Bronchial epithelial cell (primary cell): ENCODE measurements around the gene FBXL14. TPM values are rescaled to one million over a fixed set of nuclear protein-coding genes. Genes with fewer than 3 reads are reported as not detected.

Experiments used
- DNase-seq: peaks from one replicate; pipeline ENCODE4 v3.0.0-alpha.2; 2010; ENCODE audit warnings: low read depth
- FAIRE-seq: peaks from 2 replicates; lab custom pipeline; 2011; peaks lifted over from hg19 to GRCh38; lab: Jason Lieb, UNC
- H3K27me3 ChIP-seq: 2 replicates; pipeline ENCODE4 v1.5.1; 2011; ENCODE audit warnings: low read length; ENCODE audit not compliant: control insufficient read depth, insufficient read depth
- H3K36me3 ChIP-seq: 2 replicates; pipeline ENCODE4 v1.5.1; 2011; ENCODE audit warnings: low read length; ENCODE audit not compliant: control insufficient read depth, insufficient read depth
- H3K4me3 ChIP-seq: 2 replicates; pipeline ENCODE4 v1.5.1; 2011; ENCODE audit warnings: mild to moderate bottlenecking, low read depth, low read length, control low read depth
- CTCF ChIP-seq: IDR thresholded peaks from 2 replicates; pipeline ENCODE4 v1.5.1; 2011; ENCODE audit warnings: mild to moderate bottlenecking, moderate library complexity, low read length, control low read depth, inconsistent platforms; ENCODE audit not compliant: insufficient read depth, severe bottlenecking
- total RNA-seq: library from RNA; depleted of rRNA; stranded (reverse); fragments of >200 nt; gene quantifications from 2 replicates; pipeline ENCODE4 v1.2.1, GENCODE V29; 2014

Gene FBXL14
- total RNA-seq, 1 donor from 2014 or later, result 9.7 TPM

GRCh38 chr12:1574865-1575259 lies 19.5 kb downstream of the FBXL14 start:
- DNase-seq, result no peak

GRCh38 chr12:1573960-1574864 lies 20.2 kb downstream of the FBXL14 start:
- FAIRE-seq (no peak), DNase-seq (no peak)
- no peak for TF ChIP-seq CTCF
- Histone ChIP-seq H3K27me3 (no peaks in the 10 kb centered on the region), H3K36me3 (no peaks in the 10 kb centered on the region), H3K4me3 (no peak overlapping the region)

More at GRCh38 chr12:1574865-1575259, 19.5 kb downstream of the FBXL14 start:
- TF ChIP-seq CTCF, result no peak
- FAIRE-seq, result no peak
- Histone ChIP-seq H3K36me3 (no peaks in the 10 kb centered on the region), H3K4me3 (no peak overlapping the region), H3K27me3 (no peaks in the 10 kb centered on the region)

- DNase-seq (no peak), FAIRE-seq (no peak)
- TF ChIP-seq CTCF, result no peak
- no peak overlapping the region for H3K4me3 ChIP-seq
- no peaks in the 10 kb centered on the region for H3K36me3 ChIP-seq
- H3K27me3 ChIP-seq, result no peaks in the 10 kb centered on the region
These were observed 21.6 kb downstream of the FBXL14 start for GRCh38 chr12:1572731-1573130.

GRCh38 chr12:1567852-1568251 lies 26.5 kb downstream of the FBXL14 start:
- Histone ChIP-seq H3K27me3 (no peaks in the 10 kb centered on the region), H3K4me3 (no peak overlapping the region), H3K36me3 (no peaks in the 10 kb centered on the region)
- no peak for TF ChIP-seq CTCF
- FAIRE-seq, result no peak
- no peak for DNase-seq

- Histone ChIP-seq H3K4me3 (no peak overlapping the region), H3K27me3 (no peaks in the 10 kb centered on the region), H3K36me3 (no peaks in the 10 kb centered on the region)
- no peak for TF ChIP-seq CTCF
- FAIRE-seq (no peak), DNase-seq (no peak)
These were observed 27.8 kb downstream of the FBXL14 start for GRCh38 chr12:1566449-1567135.
